T1000 (cell line): ENCODE results near the gene CACNG1.
"Not testable (repeated sequence)": the region's sequence is repeated elsewhere in the genome, so short reads cannot be mapped to it uniquely, and the experiment has no call there.

Source experiments
- DNase-seq: peaks from one replicate; lab custom pipeline; 2025; ENCODE audit warnings: mixed read lengths; lab: John Stamatoyannopoulos, UW

Gene CACNG1

DNA sequence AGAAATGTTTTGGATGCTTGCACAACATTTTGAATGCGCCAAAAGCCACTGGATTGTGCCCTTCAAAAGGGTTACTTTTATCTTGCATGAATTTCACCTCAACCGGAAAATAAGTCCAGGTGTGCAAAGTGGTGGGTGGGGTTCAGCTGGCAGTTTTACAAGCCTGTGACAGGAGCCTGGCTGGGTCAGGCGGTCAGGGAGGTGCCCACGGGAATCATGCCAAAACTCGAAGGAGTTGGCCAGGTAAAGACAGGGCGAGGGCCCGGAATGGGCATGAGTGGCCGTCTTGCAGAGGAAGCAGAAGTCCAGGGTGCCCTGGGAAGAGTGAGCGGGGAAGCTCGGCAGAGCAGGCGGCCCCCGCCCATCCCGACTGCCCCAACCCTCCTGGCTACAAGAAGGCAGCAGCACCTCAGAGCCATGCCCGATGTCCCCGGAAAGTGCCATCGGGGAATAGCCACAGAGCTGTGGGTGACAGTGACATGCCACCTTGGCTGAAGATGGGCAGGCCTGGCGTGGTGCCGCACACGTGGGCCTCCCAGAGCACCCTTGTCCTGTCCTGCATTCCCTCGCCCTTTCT is 19.1 kb upstream of the CACNG1 start:
- no peak for DNase-seq

DNA sequence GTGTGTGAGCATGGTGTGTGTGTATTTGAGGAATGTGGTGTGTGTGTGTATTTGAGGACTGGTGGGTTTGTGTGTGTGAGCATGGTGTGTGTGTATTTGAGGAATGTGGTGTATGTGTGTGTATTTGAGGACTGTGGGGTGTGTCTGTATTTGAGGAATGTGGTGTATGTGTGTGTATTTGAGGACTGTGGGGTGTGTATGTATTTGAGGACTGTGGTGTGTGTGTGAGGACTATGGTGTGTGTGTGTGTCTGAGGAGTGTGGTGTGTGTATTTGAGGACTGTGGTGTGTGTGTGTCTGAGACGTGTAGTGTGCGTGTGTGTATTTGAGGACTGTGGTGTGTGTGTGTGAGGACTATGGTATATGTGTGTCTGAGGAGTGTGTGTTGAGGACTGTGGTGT is 18.0 kb upstream of the CACNG1 start:
- DNase-seq, result no peak

DNA sequence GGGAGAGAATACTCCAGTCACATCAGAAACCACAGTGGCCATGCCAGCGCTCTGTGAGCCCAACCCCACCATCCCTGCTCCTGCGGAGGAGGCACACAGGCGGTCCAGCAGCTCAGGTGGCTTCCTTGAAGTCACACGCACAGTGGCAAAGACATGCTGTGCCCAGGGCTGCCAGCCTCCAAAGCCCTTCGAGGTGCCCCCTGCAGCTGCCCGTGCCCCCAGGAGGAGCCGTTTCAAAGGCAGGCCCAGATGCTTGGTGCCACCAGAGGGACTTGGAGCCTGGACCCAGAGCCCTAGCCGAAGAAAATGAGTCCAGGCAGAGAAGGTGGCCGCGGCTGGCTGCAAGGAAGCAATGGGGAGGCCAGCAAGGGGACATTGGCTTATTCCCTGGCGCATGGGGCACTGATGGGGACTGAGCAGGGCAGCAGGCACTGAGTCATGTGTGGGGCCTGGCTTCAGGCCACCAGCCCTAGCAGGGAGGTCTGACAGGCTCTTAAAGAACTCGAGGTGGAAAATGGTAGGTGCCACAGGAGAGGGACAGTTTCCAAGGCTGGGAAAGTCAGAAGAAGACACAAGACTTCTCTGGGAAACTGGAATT is 17.2 kb upstream of the CACNG1 start:
- DNase-seq, result no peak

DNA sequence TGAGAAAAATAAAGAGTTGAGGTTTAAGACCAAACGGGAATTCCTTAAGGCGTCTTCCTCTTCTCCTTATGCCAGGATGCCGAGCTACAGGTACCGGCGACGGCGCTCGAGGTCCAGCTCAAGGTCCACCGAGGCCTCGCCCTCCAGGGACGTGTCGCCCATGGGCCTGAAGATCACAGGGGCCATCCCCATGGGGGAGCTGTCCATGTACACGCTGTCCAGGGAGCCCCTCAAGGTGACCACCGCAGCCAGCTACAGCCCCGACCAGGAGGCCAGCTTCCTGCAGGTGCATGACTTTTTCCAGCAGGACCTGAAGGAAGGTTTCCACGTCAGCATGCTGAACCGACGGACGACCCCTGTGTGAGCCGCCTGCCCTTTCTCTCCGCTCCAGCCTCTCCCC is 13.7 kb upstream of the CACNG1 start:
- no peak for DNase-seq

DNA sequence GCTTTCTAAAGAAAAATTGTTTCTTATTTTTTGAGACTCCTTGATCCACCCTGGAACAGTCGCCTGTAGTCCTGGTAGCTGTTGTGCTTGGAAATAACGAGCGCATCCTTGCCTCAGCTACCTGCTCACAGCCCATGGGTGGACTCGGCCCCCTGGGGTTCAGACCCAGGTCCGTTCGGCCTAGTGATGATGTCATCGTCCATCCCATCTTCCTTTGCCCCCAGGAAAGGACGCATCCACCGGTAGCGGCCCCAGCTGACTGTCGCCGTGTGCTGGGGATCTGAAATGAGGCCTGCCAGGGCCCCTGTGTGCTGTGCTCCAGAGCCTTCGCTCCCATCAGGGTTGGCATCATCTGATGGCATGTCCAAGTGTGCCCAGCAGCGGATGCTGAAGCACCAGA is 12.0 kb upstream of the CACNG1 start:
- no peak for DNase-seq

DNA sequence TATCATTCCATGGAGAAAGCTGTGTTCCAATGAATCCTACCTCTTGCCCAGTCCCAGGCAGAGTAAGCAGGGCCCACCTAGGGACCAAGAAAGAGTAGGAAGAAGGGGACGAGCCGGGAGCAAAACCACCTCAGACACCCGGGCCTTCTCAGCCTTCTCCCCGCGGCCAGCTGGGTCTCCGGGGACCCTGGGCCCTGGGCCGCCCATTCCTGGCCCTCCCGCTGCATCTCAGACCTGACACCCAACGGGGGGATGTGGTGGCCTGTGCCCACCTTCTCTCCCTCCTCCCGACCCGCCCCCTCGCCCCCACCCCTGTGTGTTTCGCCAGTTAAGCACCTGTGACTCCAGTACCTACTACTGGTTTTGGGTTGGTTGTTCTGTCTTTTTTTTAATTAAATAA is 11.4 kb upstream of the CACNG1 start:
- no peak for DNase-seq

DNA sequence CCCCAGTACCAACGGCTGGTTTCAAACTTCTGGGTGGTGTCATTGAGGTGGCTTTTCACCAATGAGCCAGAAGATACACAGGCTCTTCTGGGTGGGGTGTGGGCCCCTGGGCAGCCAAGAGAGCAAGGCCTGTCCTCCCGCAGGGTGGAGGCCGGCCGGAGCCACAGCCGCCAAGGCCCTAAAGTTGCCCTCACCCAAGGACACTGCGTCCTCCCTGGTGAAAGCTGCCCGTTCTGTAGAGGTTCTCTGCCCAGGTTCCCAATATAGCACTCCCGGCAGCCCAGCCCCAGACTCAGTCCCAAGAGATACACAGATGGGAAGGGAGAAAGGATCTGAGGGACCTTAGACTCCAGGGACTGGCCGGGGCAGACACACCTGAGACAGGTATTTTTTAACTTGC is 10.7 kb upstream of the CACNG1 start:
- no peak for DNase-seq

DNA sequence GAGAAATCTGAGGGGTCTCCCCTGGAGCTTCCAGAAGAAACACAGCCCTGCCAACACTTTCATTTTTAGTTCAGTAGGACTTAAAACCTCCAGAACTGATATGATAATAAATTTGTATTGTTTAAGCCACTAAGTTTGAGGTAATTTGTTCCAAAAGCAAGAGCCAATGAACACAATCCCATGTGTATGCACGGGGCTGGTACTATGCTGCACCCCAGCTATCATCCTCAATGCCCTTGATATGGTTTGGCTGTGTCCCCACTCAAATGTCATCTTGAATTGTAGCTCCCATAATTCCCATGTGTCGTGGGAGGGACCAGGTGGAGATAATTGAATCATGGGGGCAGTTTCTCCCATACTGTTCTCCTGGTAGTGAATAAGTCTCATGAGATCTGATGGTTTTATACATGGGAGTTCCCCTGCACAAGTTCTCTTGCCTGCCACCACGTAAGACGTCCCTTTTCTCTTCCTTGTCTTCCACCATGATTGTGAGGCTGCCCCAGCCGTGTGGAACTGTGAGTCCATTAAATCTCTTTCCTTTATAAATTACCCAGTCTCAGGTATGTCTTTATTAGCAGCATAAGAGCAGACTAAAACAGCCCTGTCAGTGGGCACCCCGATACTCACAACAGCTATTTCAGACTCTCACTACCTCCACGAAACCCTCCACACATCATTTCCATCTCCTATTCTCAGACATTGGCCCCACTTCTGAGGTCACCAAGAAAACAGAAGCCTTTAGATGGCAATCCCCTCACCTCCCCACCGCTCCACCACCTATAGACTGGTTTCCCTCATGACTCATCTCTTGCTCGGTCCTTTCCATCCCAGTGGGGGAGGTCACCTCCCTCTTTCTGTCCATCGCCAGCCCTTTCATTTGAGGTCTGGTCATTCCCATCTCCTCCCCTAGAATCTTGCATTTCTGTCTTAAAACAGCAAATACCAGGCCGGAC is 8.9 kb upstream of the CACNG1 start:
- DNase-seq, result no peak

DNA sequence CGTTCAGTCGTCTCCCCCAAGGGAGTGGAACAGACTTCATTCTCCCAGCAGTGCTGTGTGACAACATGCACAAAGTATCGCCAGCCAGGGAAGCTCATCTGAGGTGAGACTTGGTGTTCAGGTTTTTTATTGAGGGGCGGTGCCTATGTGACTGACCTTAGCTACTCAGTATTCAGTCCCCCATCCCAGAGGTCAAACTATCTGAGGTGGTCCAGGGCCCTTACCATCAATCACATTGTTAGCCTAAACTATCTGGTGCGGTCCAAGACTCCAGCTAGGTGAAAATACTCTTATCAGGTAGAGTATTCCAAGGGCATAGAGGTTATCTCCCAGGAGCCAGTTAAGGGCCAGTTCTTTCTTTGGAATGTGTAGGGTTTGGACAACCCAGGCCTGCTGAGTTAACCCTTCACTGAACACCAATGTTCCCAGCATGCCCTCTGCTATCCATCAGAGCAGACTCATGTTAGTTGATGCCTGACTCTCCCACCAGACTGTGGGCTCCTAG is 5.4 kb upstream of the CACNG1 start:
- DNase-seq, result no peak

DNA sequence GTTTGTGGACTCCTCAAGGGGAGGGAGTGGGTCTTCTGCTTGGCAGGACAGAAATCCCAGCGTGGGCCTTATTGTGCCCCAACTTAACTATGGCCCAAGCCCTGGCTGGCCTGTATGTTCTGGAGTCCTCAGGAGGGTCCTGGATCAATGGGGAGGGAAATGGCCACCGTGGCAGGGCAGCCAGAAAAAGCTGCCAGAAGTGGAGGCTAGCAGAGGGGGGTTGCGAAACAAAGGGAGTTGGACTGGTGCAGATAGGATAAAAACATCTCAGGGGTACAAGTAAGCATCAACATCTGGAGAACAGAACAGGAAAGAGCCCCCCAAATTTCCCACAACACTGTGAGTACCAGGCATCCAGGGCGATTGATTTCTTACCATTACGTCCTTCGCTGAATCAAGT is 3.7 kb upstream of the CACNG1 start:
- DNase-seq, result no peak

DNA sequence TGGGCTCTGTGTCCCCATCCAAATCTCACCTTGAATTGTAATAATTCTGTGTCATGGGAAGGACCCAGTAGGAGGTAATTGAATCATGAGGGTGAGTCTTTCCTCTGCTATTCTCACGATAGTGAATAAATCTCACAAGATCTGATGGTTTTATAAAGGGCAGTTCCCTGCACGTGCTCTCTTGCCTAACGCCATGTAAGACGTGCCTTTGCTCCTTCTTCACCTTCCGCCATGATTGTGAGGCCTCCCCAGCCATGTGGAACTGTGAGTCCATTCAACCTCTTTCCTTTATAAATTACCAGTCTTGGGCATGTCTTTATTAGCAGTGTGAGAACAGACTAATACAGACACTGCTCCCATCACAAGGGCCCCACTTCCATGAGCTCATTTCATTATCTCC is 3.2 kb upstream of the CACNG1 start:
- DNase-seq, result not testable (repeated sequence)

DNA sequence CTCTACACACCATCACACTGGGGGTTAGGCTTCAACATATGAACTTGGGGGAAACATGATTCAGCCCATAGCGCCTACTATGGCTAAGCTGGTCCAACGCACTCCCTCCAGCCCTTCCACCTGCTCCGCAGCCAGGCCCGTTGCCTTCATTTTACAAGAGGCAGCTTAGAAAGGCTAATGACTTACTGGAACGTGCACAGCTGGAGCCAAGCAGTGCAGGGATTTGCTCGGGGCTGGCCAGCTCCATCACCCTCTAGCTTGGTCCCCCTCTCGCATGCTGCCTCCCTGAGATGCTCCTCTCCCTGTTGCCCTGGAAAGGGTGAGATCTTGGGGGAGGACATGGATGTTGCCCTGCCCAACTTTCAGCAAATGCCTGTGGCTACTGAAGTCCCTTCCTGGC is 2.8 kb upstream of the CACNG1 start:
- DNase-seq, result no peak

DNA sequence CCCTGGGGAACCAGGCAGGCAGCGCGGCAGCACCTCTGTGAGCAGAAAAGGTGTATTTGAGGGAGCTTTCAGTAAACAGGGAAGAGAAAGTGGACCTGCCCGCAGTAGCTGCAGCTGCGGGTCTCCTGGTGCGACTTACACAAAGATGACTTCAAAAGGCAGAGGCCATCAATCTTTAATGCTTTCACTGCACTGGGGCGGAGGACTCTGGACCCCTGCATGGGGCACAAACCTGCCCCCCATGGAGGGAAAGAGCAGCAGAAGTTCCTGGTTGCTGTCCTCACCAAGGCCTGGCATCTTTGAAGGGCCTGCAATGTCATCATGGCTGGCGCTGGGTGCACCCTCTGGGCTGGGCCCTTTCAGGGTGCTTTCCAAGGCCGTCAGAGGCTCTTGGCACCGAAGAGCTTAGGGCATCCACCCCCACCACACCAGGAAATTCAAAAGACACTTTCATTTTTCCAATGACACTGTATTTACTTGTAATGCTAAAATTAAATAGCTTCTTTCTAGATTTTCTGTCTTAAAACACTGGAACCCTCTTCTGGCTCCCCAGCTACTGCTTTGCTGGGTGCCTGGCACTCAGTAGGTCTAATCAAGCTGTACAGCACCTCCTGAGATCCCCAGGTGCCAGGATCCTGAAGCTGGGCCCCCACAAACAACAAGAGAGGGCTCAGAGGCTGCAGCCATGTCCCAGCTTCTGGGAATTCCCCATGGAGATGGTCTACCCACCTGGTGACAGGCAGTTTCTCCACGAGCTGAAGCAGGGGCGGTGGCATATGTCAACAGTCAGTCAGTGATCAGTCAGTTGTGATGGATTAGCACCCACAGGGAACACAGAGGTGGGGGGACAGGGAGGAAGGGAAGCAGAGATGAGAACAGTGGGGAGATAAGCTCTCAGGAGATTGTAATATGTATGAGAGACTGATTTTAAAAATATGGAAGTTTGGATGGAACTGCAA is 2.1 kb upstream of the CACNG1 start:
- DNase-seq, result no peak

DNA sequence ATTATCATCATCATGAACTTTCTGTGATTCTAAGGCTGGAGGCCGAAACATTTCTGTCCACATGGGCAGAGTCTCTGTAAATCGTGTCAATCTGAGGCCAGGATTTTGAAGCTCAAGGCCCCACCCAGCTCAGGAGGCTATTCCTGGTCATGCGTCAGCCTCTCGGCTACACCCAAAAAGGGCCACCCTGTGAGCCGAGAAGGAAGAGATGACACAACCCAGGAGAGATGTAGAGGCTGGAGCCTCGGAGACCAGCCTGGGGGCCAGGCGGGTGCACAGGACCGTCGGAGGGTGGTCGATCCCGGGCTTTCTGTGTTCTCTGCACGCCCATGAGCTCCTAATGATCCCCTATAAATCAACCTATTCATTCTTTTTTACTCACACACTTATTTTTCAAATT is 1.1 kb upstream of the CACNG1 start:
- DNase-seq, result no peak

DNA sequence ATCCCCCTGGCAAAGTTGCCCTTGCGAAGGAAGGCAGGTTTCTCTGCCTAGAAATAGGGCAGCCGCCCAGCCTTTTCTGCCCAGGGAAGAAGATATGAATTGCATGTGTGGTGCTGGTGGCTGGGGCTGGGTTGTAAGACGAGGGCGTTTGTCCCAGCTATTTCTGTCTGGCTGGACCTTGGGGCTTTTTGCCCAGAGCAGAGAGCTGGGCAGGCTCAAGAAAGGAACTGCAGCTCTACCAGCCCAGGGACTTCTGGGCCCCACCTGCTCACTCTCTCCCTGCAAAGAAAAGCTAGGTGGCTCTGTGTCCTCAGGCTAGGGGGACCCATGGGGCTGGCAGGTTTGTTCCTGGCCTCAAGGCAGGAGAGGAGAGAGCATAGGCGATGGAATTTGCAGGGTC is 586 bp downstream of the CACNG1 start:
- DNase-seq, result no peak

DNA sequence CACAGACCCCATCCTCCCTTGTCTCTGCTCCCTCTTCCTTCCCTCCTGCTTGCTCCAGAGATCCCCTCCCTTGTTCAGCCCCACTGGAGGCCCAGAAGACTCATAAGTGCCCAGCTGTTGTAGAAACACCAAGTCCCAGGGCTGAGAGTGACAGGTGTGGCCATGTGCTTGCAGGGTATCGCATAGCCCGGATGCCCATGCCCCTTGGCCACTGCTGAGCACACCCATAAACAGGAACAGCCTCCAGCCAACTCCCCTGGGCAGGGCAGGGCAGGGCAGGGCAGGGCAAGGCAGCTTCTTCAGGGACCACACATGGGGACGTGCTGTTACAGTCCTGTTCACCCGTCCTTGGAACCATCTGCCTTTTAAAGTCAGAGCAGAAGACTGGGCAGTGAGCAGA is 2.0 kb downstream of the CACNG1 start:
- DNase-seq, result no peak

DNA sequence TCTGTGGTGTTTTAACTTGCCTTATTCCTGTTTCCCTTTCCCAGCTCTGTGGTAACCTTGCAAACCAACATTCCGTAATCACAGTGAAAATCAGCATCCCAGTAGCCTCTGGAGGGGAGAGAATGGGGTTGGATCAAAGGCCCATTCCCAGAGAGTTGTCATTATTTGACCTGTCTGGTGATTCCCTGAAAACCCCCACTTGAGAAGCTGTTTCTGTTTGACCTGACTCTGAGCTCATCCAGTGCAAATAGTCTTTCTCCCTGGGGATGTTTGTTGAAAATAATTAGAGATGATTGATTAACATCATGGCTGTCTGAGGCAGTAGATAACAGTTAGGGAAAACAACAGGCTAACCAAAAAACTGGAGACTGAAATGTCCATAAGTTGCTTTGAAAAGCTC is 3.0 kb downstream of the CACNG1 start:
- no peak for DNase-seq

DNA sequence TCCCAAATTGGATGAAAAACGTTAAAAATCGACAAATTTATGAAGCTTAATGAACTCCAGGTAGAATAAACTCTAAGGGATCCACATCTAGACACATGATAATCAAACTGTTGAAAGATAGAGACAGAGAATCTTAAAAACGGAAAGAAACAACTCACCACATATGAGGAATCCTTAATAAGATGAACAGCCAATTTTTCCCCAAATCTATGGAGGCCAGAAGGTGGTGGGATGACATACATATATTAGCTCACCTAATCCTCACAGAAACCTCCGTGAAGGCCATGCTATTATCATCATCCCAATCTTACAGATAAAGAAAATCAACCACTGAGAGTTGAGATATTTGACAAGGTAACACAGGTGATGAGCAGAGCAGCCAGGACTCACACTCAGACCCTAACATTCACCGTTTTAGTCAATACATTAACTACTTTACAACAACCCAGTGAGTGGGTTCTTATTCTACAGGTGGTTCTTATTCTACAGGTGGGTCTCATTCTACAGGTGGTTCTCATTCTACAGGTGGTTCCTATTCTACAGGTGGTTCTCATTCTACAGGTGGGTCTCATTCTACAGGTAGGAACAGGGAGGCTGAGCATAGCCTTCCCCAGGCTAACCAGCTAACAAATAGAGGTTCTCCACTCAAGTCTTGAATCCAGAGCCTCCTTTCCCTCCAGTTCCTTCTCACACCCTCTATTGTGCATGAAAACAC is 4.8 kb downstream of the CACNG1 start:
- no peak for DNase-seq

DNA sequence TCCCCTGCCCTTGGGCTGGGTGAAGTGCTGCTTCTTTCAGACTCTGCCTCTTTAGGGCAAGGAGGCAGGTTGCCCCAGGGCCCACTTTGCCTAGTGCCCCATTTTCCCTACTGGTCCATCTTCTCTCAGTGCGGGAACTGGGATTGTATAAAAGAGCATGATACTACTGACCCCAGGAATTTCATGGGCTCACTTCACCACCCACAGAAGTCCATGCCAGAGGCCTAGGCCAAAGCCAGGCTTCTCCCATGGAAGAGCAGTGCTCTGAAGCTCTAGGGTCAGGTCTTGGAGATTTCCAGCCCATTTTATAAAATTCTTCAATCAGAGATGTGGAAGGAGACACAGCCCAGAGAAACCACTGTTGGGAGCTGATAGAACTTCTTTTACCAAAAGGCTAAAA is 5.7 kb downstream of the CACNG1 start:
- DNase-seq, result no peak

DNA sequence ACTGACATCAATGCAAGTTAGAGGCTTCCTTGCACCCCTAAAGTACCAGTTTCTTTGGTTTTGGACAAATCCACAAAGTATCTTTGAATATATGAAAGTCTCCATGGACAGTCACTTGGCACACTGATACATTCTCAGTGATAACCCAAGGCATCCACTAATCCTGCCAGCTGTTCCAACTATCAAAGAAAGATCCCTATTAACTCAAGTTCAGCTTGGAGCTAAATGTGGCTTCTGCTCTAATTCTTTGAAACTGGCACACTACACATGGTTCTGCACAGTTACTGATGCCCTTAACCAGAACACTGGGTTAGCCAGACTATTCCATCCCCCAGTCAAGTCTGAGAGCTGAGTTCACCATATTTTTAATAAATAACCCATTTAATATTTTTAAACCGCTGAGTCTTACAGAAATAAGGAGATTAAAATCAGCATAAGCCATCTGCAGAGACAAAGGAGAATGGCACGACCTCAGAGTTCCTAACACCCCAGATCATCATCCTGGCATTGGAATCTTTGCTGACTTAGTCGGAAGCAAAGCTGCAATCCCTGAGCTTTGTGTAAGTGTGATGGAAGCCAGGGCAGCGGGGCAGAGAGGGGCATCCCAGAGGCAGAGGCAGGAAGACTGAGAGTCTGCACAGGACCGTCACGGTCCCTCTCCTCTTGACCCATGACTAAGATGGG is 6.3 kb downstream of the CACNG1 start:
- no peak for DNase-seq

DNA sequence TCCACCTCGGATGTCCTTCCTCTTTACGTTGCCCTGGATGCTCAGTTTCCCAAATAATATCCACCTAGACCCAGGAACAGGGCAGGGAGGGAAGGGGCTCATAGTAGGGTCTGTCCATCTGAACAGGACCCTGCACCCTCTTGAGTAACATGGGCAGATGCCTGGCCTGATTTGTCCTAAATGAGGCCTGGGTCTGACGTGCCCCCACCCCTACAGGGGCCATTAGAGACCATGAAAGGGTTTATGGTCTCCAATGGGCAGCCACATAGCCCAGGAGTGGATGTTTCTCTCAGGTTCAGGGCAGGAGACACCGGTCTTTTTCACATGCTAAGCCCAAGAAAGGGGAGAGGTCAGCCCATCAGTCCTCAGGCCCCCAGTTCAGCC is 6.8 kb downstream of the CACNG1 start:
- DNase-seq, result no peak
